Peyer's patch (tissue), 4 donors: Measurements from ENCODE around the gene FOXK1.

Experiments used
- CTCF ChIP-seq, 6 experiments: fragments of 450-650 bp in 4 of 6; fragments of 200-600 bp in 2 of 6; sonication (generic) in 1 of 6; IDR thresholded peaks; one replicate each; pipeline ENCODE4 v1.5.1; 2017 to 2019; ENCODE audit warnings: antibody characterized with exemption in 6 of 6, mild to moderate bottlenecking in 3 of 6, moderate library complexity in 1 of 6
- POLR2A ChIP-seq, 2 donors: fragments of 450-650 bp; IDR thresholded peaks; one replicate each; pipeline ENCODE4 v1.5.1; 2017; ENCODE audit warnings: antibody characterized with exemption in 2 of 2, mild to moderate bottlenecking in 2 of 2, moderate library complexity in 2 of 2

GRCh38 chr7:4809091-4809591 lies 127.0 kb downstream of the FOXK1 start:
- TF ChIP-seq CTCF (IDR thresholded peaks at IDR 0.05) (no peak), POLR2A (IDR thresholded peaks at IDR 0.05) (no peak)
